ENCODE results near the gene IFNAR2.

IFNAR2 gene

DNA sequence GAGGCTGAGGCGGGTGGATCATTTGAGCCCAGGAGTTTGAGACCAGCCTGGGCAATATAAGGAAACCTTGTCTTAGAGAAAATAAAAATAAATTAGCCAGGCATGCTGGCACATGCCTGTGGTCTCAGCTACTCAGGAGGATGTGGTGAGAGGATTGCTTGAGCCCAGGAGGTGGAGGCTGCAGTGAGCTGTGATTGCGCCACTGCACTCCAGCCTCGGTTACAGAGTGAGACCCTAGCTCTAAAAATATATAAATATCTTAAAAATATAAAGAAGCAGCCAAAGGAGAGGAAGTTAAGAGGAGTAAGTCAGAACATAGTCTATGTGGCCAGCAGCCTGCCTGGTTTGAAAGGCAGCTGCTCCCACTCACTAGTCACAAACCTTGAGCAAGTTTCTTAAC lies 31.9 kb downstream of the IFNAR2 start:
- no peaks in the 10 kb centered on the region for H3K27me3 ChIP-seq (replicated peaks; ENCODE audit: insufficient read depth, low read length)
- peak overlapping the region; percentile 23; the same call in 1 of the 2 replicates for H3K4me2 ChIP-seq (ENCODE audit: low read depth, low read length)
- no peaks in the 10 kb centered on the region for H3K9me2 ChIP-seq (replicated peaks; ENCODE audit: insufficient read depth, low read length)
- H3K79me2 ChIP-seq (ENCODE audit: low read length) = peaks cover 39% of the 10 kb centered on the region
- peaks cover 13% of the 10 kb centered on the region for H3K4me1 ChIP-seq (ENCODE audit: low read length)
- H4K20me1 ChIP-seq (ENCODE audit: insufficient read depth, low read length) = no peaks in the 10 kb centered on the region
- TF ChIP-seq, protein P1, sequence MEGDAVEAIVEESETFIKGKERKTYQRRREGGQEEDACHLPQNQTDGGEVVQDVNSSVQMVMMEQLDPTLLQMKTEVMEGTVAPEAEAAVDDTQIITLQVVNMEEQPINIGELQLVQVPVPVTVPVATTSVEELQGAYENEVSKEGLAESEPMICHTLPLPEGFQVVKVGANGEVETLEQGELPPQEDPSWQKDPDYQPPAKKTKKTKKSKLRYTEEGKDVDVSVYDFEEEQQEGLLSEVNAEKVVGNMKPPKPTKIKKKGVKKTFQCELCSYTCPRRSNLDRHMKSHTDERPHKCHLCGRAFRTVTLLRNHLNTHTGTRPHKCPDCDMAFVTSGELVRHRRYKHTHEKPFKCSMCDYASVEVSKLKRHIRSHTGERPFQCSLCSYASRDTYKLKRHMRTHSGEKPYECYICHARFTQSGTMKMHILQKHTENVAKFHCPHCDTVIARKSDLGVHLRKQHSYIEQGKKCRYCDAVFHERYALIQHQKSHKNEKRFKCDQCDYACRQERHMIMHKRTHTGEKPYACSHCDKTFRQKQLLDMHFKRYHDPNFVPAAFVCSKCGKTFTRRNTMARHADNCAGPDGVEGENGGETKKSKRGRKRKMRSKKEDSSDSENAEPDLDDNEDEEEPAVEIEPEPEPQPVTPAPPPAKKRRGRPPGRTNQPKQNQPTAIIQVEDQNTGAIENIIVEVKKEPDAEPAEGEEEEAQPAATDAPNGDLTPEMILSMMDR (IDR thresholded peaks at IDR 0.05; ENCODE audit: low read length) = no peak
- TF ChIP-seq EZH2 (optimal IDR thresholded peaks at IDR 0.05; ENCODE audit: low read depth, low read length) (no peak), EZH2phosphoT487 (IDR thresholded peaks at IDR 0.05; ENCODE audit: low read length) (no peak)
- H3K36me3 ChIP-seq (replicated peaks; ENCODE audit: insufficient read depth, low read length) = peaks cover 10% of the 10 kb centered on the region; the same call in 1 of the 2 replicates
- H3K27ac ChIP-seq (ENCODE audit: low read length) = peak overlapping the region; percentile 51; the same call in 1 of the 2 replicates
- peak; percentile 74 for DNase-seq
- peaks cover 35% of the 10 kb centered on the region for H3F3A ChIP-seq (ENCODE audit: insufficient read depth, low read length)
- H3K4me3 ChIP-seq (ENCODE audit: low read length) = no peak overlapping the region
- H3K9ac ChIP-seq (ENCODE audit: low read length) = no peak overlapping the region
- no peak overlapping the region for H2AFZ ChIP-seq (ENCODE audit: low read length)
- H3K9me3 ChIP-seq (replicated peaks; ENCODE audit: insufficient read depth, low read length) = no peaks in the 10 kb centered on the region

DNA sequence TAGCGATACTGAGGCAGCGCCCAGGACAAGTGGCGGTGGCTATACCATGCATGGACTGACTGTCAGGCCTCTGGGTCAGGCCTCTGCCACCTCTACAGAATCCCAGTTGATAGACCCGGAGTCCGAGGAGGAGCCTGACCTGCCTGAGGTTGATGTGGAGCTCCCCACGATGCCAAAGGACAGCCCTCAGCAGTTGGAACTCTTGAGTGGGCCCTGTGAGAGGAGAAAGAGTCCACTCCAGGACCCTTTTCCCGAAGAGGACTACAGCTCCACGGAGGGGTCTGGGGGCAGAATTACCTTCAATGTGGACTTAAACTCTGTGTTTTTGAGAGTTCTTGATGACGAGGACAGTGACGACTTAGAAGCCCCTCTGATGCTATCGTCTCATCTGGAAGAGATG lies 33.2 kb downstream of the IFNAR2 start:
- Histone ChIP-seq H3K27ac (ENCODE audit: low read length) (no peak overlapping the region), H3K9ac (ENCODE audit: low read length) (no peak overlapping the region), H3K9me3 (replicated peaks; ENCODE audit: insufficient read depth, low read length) (no peaks in the 10 kb centered on the region), H3K4me1 (ENCODE audit: low read length) (peaks cover 19% of the 10 kb centered on the region), H3K27me3 (replicated peaks; ENCODE audit: insufficient read depth, low read length) (no peaks in the 10 kb centered on the region), H3K4me2 (ENCODE audit: low read depth, low read length) (no peak overlapping the region), H3K79me2 (ENCODE audit: low read length) (peaks cover 40% of the 10 kb centered on the region), H3K36me3 (replicated peaks; ENCODE audit: insufficient read depth, low read length) (no peaks in the 10 kb centered on the region; the same call in 1 of the 2 replicates), H2AFZ (ENCODE audit: low read length) (no peak overlapping the region), H3K4me3 (ENCODE audit: low read length) (no peak overlapping the region), H4K20me1 (ENCODE audit: insufficient read depth, low read length) (no peaks in the 10 kb centered on the region), H3K9me2 (replicated peaks; ENCODE audit: insufficient read depth, low read length) (no peaks in the 10 kb centered on the region), H3F3A (ENCODE audit: insufficient read depth, low read length) (peaks cover 43% of the 10 kb centered on the region)
- TF ChIP-seq EZH2phosphoT487 (IDR thresholded peaks at IDR 0.05; ENCODE audit: low read length) (no peak), EZH2 (optimal IDR thresholded peaks at IDR 0.05; ENCODE audit: low read depth, low read length) (no peak)
- TF ChIP-seq, protein P1 (IDR thresholded peaks at IDR 0.05; ENCODE audit: low read length) = no peak
- DNase-seq = no peak

DNA sequence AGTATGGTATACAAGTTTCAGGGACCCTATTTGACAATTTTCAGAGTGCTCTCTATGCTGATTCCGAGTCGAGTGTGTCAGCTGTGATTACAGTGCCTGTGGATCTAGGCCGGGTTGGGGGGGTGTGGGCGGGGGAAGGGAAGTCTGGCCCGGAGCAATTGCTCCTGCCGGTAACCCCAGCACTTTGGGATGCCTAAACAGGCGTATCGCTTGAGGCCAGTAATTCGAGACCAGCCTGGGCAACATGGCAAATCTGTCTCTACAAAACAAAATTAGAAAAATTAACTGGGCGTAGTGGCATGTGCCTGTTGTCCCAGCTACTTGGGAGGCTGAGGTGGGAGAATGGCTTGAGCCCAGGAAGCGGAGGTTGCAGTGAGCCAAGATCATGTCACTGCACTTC lies 34.8 kb downstream of the IFNAR2 start:
- H3K4me2 ChIP-seq (ENCODE audit: low read depth, low read length) = no peak overlapping the region
- no peak overlapping the region for H3K9ac ChIP-seq (ENCODE audit: low read length)
- H3K27ac ChIP-seq (ENCODE audit: low read length) = no peak overlapping the region
- no peak overlapping the region for H2AFZ ChIP-seq (ENCODE audit: low read length)
- peaks cover 43% of the 10 kb centered on the region for H3K79me2 ChIP-seq (ENCODE audit: low read length)
- H3K4me1 ChIP-seq (ENCODE audit: low read length) = peaks cover 33% of the 10 kb centered on the region
- no peaks in the 10 kb centered on the region for H3K27me3 ChIP-seq (replicated peaks; ENCODE audit: insufficient read depth, low read length)
- peaks cover 59% of the 10 kb centered on the region for H3F3A ChIP-seq (ENCODE audit: insufficient read depth, low read length)
- H3K9me3 ChIP-seq (replicated peaks; ENCODE audit: insufficient read depth, low read length) = no peaks in the 10 kb centered on the region
- no peaks in the 10 kb centered on the region for H4K20me1 ChIP-seq (ENCODE audit: insufficient read depth, low read length)
- no peak overlapping the region for H3K4me3 ChIP-seq (ENCODE audit: low read length)
- H3K36me3 ChIP-seq (replicated peaks; ENCODE audit: insufficient read depth, low read length) = no peaks in the 10 kb centered on the region; the same call in 1 of the 2 replicates
- TF ChIP-seq EZH2phosphoT487 (IDR thresholded peaks at IDR 0.05; ENCODE audit: low read length) (no peak), EZH2 (optimal IDR thresholded peaks at IDR 0.05; ENCODE audit: low read depth, low read length) (no peak)
- TF ChIP-seq, protein P1 (IDR thresholded peaks at IDR 0.05; ENCODE audit: low read length) = no peak
- no peaks in the 10 kb centered on the region for H3K9me2 ChIP-seq (replicated peaks; ENCODE audit: insufficient read depth, low read length)
- DNase-seq = no peak

Measured in MM.1S (cell line).